ENCODE measurements around the gene FOXL1.

Gene FOXL1

DNA sequence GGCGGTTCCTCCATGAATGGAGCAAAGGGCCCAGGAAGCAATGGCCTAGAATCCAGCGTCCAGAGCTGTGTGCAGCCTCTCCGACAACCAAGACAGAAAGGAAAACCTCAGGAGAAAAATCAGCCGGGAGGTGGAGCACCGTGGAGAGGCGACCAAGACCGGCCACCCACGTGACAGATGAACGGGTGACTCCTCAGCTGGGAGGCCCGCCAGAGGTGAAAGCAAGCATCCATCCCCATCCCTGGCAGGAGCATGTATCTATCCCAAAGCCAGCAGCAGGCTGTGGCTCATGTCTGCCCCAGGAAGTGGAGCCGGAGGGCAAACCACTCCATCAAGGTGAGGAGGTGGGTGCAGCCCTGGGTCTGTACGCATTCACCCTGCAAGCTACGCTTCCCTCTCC, 52.1 kb downstream of the FOXL1 start:
- DNase-seq (ENCODE audit: low read depth in 1 of 2, low spot score in 1 of 2), result no peak

DNA sequence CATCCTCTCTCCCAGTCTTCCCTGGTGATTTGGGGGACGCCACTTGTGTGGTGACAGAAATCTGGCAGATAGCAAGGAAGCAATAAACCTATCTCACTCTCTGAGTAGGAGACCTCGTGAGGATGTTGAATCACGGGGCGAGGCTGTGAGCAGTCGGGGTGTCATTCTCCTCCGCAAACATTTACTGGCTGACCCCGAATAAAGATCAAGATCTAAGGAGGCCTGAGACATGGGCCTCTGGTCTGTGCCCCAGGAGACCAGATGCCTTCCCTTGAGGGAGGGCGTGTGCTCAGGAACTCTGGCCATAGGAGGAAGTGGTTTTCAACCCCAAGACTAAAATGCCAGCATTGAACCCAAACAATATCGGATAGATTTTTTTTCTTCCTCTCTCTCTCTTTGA, 53.1 kb downstream of the FOXL1 start:
- no peak for DNase-seq (ENCODE audit: low read depth in 1 of 2, low spot score in 1 of 2)
